PC-3 (cell line): ENCODE results near the gene ZP3.
"Not testable (repeated sequence)": the region's sequence is repeated elsewhere in the genome, so short reads cannot be mapped to it uniquely, and the experiment has no call there.

ENCODE experiments used
- CTCF ChIP-seq: fragments of 300-600 bp; sonication (generic); conservative IDR thresholded peaks from 2 replicates; pipeline ENCODE4 v1.5.1; 2017; ENCODE audit warnings: antibody characterized with exemption, low read depth, mild to moderate bottlenecking, low read length
- EZH2 ChIP-seq: fragments of 300-600 bp; sonication (generic); IDR thresholded peaks from one replicate; pipeline ENCODE4 v1.6.1; 2017; ENCODE audit warnings: antibody characterized with exemption, mild to moderate bottlenecking, low read length; ENCODE audit not compliant: unreplicated experiment

DNA sequence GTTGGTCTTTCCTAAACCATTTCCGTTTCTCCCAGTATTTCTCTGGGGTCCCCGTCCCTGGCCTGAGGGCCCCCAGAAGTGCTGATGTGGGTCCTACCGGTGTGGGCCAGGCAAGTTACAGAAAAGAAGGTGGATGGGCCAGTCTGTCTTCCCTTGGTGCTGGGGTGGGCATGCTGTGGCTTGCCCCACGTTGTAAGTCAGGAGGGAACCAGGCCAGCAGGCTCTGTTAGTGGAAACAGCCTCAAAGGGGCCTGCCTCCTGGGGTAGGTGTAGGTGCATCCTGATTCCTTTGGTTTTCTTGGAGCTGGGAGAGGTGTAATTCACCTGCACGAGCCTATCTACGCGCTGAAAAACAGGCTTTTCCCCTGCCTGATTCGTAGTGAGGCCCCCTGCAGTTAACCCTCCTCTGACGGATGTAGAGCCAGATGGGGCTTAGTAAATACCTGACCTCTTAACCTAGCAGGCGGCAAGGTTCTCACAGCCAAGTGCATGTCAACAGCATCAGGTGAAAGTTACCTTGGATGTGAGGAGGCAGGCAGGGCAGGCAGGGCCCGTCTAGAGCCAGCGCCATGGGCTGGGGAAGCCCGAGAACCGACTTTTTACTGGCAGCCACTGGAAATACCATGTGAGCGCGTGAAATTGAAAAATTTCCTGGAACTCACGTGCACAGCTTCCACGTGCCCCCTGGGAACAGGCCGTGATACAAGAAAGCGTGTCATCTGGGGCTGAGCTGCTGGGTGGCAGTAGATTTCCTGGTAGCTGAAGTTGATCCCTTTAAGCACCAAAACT is 61.3 kb downstream of the ZP3 start:
- not testable (repeated sequence) for TF ChIP-seq CTCF, EZH2
